Activated gamma-delta T cell (primary cell): ENCODE results near the gene KRTAP10-4.
"Not testable (repeated sequence)": the region's sequence is repeated elsewhere in the genome, so short reads cannot be mapped to it uniquely, and the experiment has no call there.

ENCODE experiments used
- DNase-seq: peaks from one replicate; lab custom pipeline; 2025; lab: John Stamatoyannopoulos, UW

The KRTAP10-4 gene

GRCh38 chr21:44599264-44600029 is 25.9 kb downstream of the KRTAP10-4 start:
- no peak for DNase-seq

- DNase-seq, result not testable (repeated sequence)
Measured at GRCh38 chr21:44600118-44600978, 26.8 kb downstream of the KRTAP10-4 start, which contains the start of gene KRTAP10-7. KRTAP10-7 (plus strand) TSS chr21:44600597; CDS start chr21:44600622, 25 bp downstream.

GRCh38 chr21:44601091-44601490 is 27.6 kb downstream of the KRTAP10-4 start:
- DNase-seq, result not testable (repeated sequence)

GRCh38 chr21:44601596-44602462 is 28.3 kb downstream of the KRTAP10-4 start:
- no peak for DNase-seq

GRCh38 chr21:44602463-44602850 is 28.9 kb downstream of the KRTAP10-4 start:
- DNase-seq, result no peak

- DNase-seq, result no peak
Measured at GRCh38 chr21:44603109-44603875, 29.8 kb downstream of the KRTAP10-4 start.

- DNase-seq, result no peak
Measured at GRCh38 chr21:44603911-44604310, 30.4 kb downstream of the KRTAP10-4 start.

GRCh38 chr21:44606495-44606894 is 33.0 kb downstream of the KRTAP10-4 start:
- DNase-seq, result no peak

- DNase-seq, result no peak
Measured at GRCh38 chr21:44609193-44609592, 35.7 kb downstream of the KRTAP10-4 start.

GRCh38 chr21:44610157-44610843 is 36.8 kb downstream of the KRTAP10-4 start:
- DNase-seq, result not testable (repeated sequence)

- no peak for DNase-seq
Measured at GRCh38 chr21:44611551-44611950, 38.0 kb downstream of the KRTAP10-4 start.

- no peak for DNase-seq
Measured at GRCh38 chr21:44612029-44612486, 38.5 kb downstream of the KRTAP10-4 start, which contains the start of gene KRTAP10-8. KRTAP10-8 (plus strand) TSS chr21:44612079; CDS start chr21:44612101, 22 bp downstream.

- DNase-seq, result no peak
Measured at GRCh38 chr21:44612669-44613229, 39.2 kb downstream of the KRTAP10-4 start.

- DNase-seq, result no peak
Measured at GRCh38 chr21:44613386-44614155, 40.0 kb downstream of the KRTAP10-4 start.

GRCh38 chr21:44614161-44614631 is 40.7 kb downstream of the KRTAP10-4 start:
- DNase-seq, result no peak

GRCh38 chr21:44614961-44615391 is 41.4 kb downstream of the KRTAP10-4 start:
- no peak for DNase-seq

GRCh38 chr21:44615466-44615865 is 41.9 kb downstream of the KRTAP10-4 start:
- no peak for DNase-seq

GRCh38 chr21:44615911-44616590 is 42.5 kb downstream of the KRTAP10-4 start:
- no peak for DNase-seq
